HepG2 (cell line): Measurements from ENCODE around the gene BRD3. TPM values are rescaled to one million over a fixed set of nuclear protein-coding genes. Genes with fewer than 3 reads are reported as not detected.

Experiments used
- ATAC-seq: fragments of 200-7000 bp; cut with Tn5 transposase; 3 replicates; pipeline ENCODE4 v1.9.1; 2020; ENCODE audit warnings: mild to moderate bottlenecking, moderate library complexity
- BruUV-seq: library from RNA; stranded (reverse); fragments of 400-500 nt; replicated peaks from 2 replicates; lab custom pipeline; 2021; lab: Mats Ljungman, UMichigan
- CTCF ChIA-PET: fragments of 300-600 bp; formaldehyde crosslinking; extraction: SDS; loops from one replicate; lab custom pipeline; 2021; ENCODE audit warnings: low total read pairs, inconsistent platforms, low intra/inter-chr PET ratio; lab: Yijun Ruan, JAX
- POLR2A ChIA-PET: fragments of 350-600 bp; sonication (Branson Sonifier 250); formaldehyde crosslinking; loops from one replicate; lab custom pipeline; 2020; ENCODE audit warnings: antibody characterized with exemption, inconsistent platforms; lab: Yijun Ruan, JAX
- DNase-seq: peaks from one replicate; pipeline ENCODE4 v3.0.0-alpha.2; 2015; ENCODE audit warnings: low spot score
- FAIRE-seq: peaks from 3 replicates; lab custom pipeline; 2011; peaks lifted over from hg19 to GRCh38; lab: Jason Lieb, UNC
- H2AFZ ChIP-seq: one replicate; pipeline ENCODE4 v1.6.1; 2011; ENCODE audit warnings: low read length, inconsistent platforms
- H3K27ac ChIP-seq: fragments of 300-600 bp; 3 replicates; pipeline ENCODE4 v1.8.0; 2011; ENCODE audit warnings: mixed run types, mild to moderate bottlenecking, mixed read lengths, low read length, inconsistent platforms; ENCODE audit not compliant: insufficient read depth; ENCODE audit errors: extremely low read length
- H3K27me3 ChIP-seq, 2 experiments: fragments of 200-600 bp in 1 of 2; 2 replicates in 1 of 2; 3 replicates in 1 of 2; pipeline versions ENCODE4 v1.6.0 to v1.8.0; 2011; ENCODE audit warnings: low read length in 2 of 2, mild to moderate bottlenecking in 2 of 2, moderate library complexity in 2 of 2, inconsistent platforms in 1 of 2; ENCODE audit not compliant: insufficient read depth in 2 of 2, control insufficient read depth in 1 of 2
- H3K36me3 ChIP-seq, 2 experiments: fragments of 200-600 bp in 1 of 2; replicated peaks in 1 of 2; 2 replicates in 1 of 2; 3 replicates in 1 of 2; pipeline versions ENCODE4 v1.5.1 to v1.8.0; 2011; ENCODE audit warnings: low read length in 2 of 2, inconsistent platforms in 1 of 2; ENCODE audit not compliant: insufficient read depth in 2 of 2, control insufficient read depth in 1 of 2
- H3K4me1 ChIP-seq: 2 replicates; pipeline ENCODE4 v1.5.1; 2012; ENCODE audit warnings: low read length, inconsistent platforms; ENCODE audit not compliant: insufficient read depth
- H3K4me2 ChIP-seq: 2 replicates; pipeline ENCODE4 v1.6.0; 2011; ENCODE audit warnings: low read depth, low read length, inconsistent platforms
- H3K4me3 ChIP-seq, 3 experiments: fragments of 200-600 bp in 1 of 3; sonication (generic), shearing (Covaris generic) in 1 of 3; replicated peaks in 1 of 3; 2 replicates each; pipeline ENCODE4 v1.5.1; 2011 to 2016; ENCODE audit warnings: low read length in 3 of 3, inconsistent platforms in 2 of 3, low read depth in 2 of 3, mild to moderate bottlenecking in 2 of 3, control low read depth in 1 of 3, mixed read lengths in 1 of 3; ENCODE audit not compliant: insufficient read depth in 1 of 3
- H3K79me2 ChIP-seq: one replicate; pipeline ENCODE4 v1.6.1; 2011; ENCODE audit warnings: low read length, inconsistent platforms; ENCODE audit not compliant: insufficient read depth
- H3K9ac ChIP-seq: 2 replicates; pipeline ENCODE4 v1.6.0; 2011; ENCODE audit warnings: mild to moderate bottlenecking, low read depth, low read length, inconsistent platforms; ENCODE audit not compliant: insufficient read depth
- H3K9me3 ChIP-seq: 2 replicates; pipeline ENCODE4 v1.5.1; 2012; ENCODE audit warnings: mild to moderate bottlenecking, low read length
- H4K20me1 ChIP-seq: 2 replicates; pipeline ENCODE4 v1.6.0; 2011; ENCODE audit warnings: inconsistent platforms, mild to moderate bottlenecking, low read length, moderate library complexity; ENCODE audit not compliant: insufficient read depth
- CBX5 ChIP-seq: sonication (generic); formaldehyde crosslinking; IDR thresholded peaks from 2 replicates; pipeline ENCODE4 v1.4.0; 2020; ENCODE audit warnings: missing genetic modification reagents, borderline replicate concordance
- EED ChIP-seq: sonication (generic); formaldehyde crosslinking; IDR thresholded peaks from 2 replicates; pipeline ENCODE4 v1.5.0; 2020; ENCODE audit warnings: mild to moderate bottlenecking, missing genetic modification reagents
- ELK4 ChIP-seq: sonication (generic); formaldehyde crosslinking; IDR thresholded peaks from 2 replicates; pipeline ENCODE4 v1.9.0; 2021; ENCODE audit warnings: missing genetic modification reagents, borderline replicate concordance
- EZH2 ChIP-seq: conservative IDR thresholded peaks from 2 replicates; pipeline ENCODE4 v1.6.1; 2012; ENCODE audit warnings: mild to moderate bottlenecking, low read depth, low read length, moderate library complexity
- LCORL ChIP-seq, 2 experiments: fragments of 450-650 bp in 1 of 2; sonication (generic) in 1 of 2; formaldehyde crosslinking in 1 of 2; IDR thresholded peaks; 2 replicates each; pipeline versions ENCODE4 v1.5.0 to v1.6.1; 2017 to 2020; ENCODE audit warnings: antibody characterized with exemption in 1 of 2, missing genetic modification reagents in 1 of 2
- MBD4 ChIP-seq: IDR thresholded peaks from 2 replicates; pipeline ENCODE4 v1.6.1; 2012; ENCODE audit warnings: low read length, inconsistent platforms, borderline replicate concordance
- NFAT5 ChIP-seq: sonication (generic); formaldehyde crosslinking; IDR thresholded peaks from 2 replicates; pipeline ENCODE4 v1.4.0; 2020; ENCODE audit warnings: missing genetic modification reagents
- RXRA ChIP-seq: sonication (generic); formaldehyde crosslinking; IDR thresholded peaks from 2 replicates; pipeline ENCODE4 v1.5.1; 2020; ENCODE audit warnings: missing genetic modification reagents
- SMAD3 ChIP-seq: sonication (generic); formaldehyde crosslinking; IDR thresholded peaks from 2 replicates; pipeline ENCODE4 v1.4.0; 2020; ENCODE audit warnings: missing genetic modification reagents
- TAF1 ChIP-seq: sonication (generic); formaldehyde crosslinking; IDR thresholded peaks from 2 replicates; pipeline ENCODE4 v1.4.0; 2020; ENCODE audit warnings: missing genetic modification reagents
- ZNF121 ChIP-seq: sonication (generic); formaldehyde crosslinking; IDR thresholded peaks from 2 replicates; pipeline ENCODE4 v1.5.0; 2020; ENCODE audit warnings: mild to moderate bottlenecking, missing genetic modification reagents
- ZNF180 ChIP-seq: sonication (generic); formaldehyde crosslinking; IDR thresholded peaks from 2 replicates; pipeline ENCODE4 v1.4.0; 2020; ENCODE audit warnings: low read depth, missing genetic modification reagents, borderline replicate concordance
- ZNF280B ChIP-seq: sonication (generic); formaldehyde crosslinking; IDR thresholded peaks from 2 replicates; pipeline ENCODE4 v1.5.0; 2020; ENCODE audit warnings: missing genetic modification reagents, mild to moderate bottlenecking, borderline replicate concordance
- ZNF296 ChIP-seq: sonication (generic); formaldehyde crosslinking; conservative IDR thresholded peaks from 2 replicates; pipeline ENCODE4 v1.5.0; 2020; ENCODE audit warnings: mild to moderate bottlenecking, missing genetic modification reagents
- ZSCAN25 ChIP-seq: sonication (generic); formaldehyde crosslinking; IDR thresholded peaks from 2 replicates; pipeline ENCODE4 v1.8.0; 2022; ENCODE audit warnings: mild to moderate bottlenecking, missing genetic modification reagents
- ZZZ3 ChIP-seq: sonication (generic); formaldehyde crosslinking; IDR thresholded peaks from 2 replicates; pipeline ENCODE4 v1.4.0; 2020; ENCODE audit warnings: missing genetic modification reagents, mild to moderate bottlenecking, borderline replicate concordance
- WGBS: methylation state at CpG from one replicate; pipeline ENCODE4 v1.1.6; 2017; ENCODE audit warnings: low lambda C conversion rate; 5-methylcytosine and 5-hydroxymethylcytosine counted together
- in situ Hi-C: cut with HindIII; loops from 2 replicates; pipeline ENCODE4 v1.10.0; 2017; ENCODE audit warnings: low pct_unique_long_range_greater_than_20kb; ENCODE audit not compliant: extremely low pct_ligation_motif_present
- intact Hi-C: fragments of 100-400 bp; cut with micrococcal nuclease; formaldehyde crosslinking; loops from one replicate; pipeline ENCODE4 v1.10.0; 2022; ENCODE audit not compliant: unreplicated experiment
- polyA plus RNA-seq, 8 experiments: library from polyadenylated mRNA; depleted of rRNA in 3 of 8; stranded (reverse) in 7 of 8; unstranded in 1 of 8; fragments of >200 nt; fragmentation: Illumina TruSeq in 4 of 8; extraction: Trizol in 4 of 8; gene quantifications; 2 replicates each; pipeline versions ENCODE4 v1.2.1 to v1.2.3, GENCODE V29; 2011 to 2016; ENCODE audit warnings: low read depth in 4 of 8, missing spikeins in 1 of 8, mixed read lengths in 1 of 8; ENCODE audit not compliant: insufficient read depth in 1 of 8
- total RNA-seq, 5 experiments: library from RNA; depleted of rRNA; stranded (reverse); fragments of >200 nt; fragmentation: Illumina TruSeq; extraction: Trizol; gene quantifications; 2 replicates each; pipeline ENCODE4 v1.2.3, GENCODE V29; 2016; ENCODE audit warnings: low read depth in 1 of 5

BRD3 gene
- total and polyA plus RNA-seq, 2 of the 13 experiments (the other 11 are each of a cell fraction or from before 2014, with no cell fraction given), result 5.9 to 12.9 TPM

- CTCF ChIA-PET, result no interaction called here
- no peak for FAIRE-seq
- no peak overlapping the region for H3K9ac ChIP-seq
- no peak for TF ChIP-seq SMAD3 (CRISPR knock-in tag)
- TF ChIP-seq NFAT5 (CRISPR knock-in tag), result no peak
- TF ChIP-seq ZZZ3 (CRISPR knock-in tag), result no peak
- no peak for TF ChIP-seq ZSCAN25 (CRISPR knock-in tag)
- no peak for TF ChIP-seq MBD4
- TF ChIP-seq ZNF121, result no peak
- TF ChIP-seq TAF1 (CRISPR knock-in tag), result no peak
- no peak for TF ChIP-seq EZH2
- TF ChIP-seq ZNF296 (CRISPR knock-in tag), result no peak
- no peak for TF ChIP-seq EED (CRISPR knock-in tag)
- TF ChIP-seq ELK4 (CRISPR knock-in tag), result no peak
- TF ChIP-seq LCORL (IDR thresholded peaks at IDR 0.05), result no peak
- TF ChIP-seq LCORL (CRISPR knock-in tag; IDR thresholded peaks at IDR 0.05), result 0 out of 2 replicates have a peak, but pooled peaks have one; percentile 22
- TF ChIP-seq ZNF280B (CRISPR knock-in tag), result peak; percentile 14; the same call in 1 of the 2 replicates
- TF ChIP-seq RXRA (CRISPR knock-in tag), result no peak
- TF ChIP-seq ZNF180 (CRISPR knock-in tag), result no peak
- no peak for TF ChIP-seq CBX5 (CRISPR knock-in tag)
Measured at GRCh38 chr9:134054891-134055811, 12.7 kb downstream of the BRD3 start.

More at GRCh38 chr9:134054891-134055811, 12.7 kb downstream of the BRD3 start:
- in situ Hi-C loops, result no loop called here
- POLR2A ChIA-PET, result no interaction called here
- no peak for ATAC-seq
- H3K79me2 ChIP-seq, result peaks cover 63% of the 10 kb centered on the region
- H3K36me3 ChIP-seq, result peaks cover 21 to 35% of the 10 kb centered on the region in 2 experiments; a peak in 4 of 5 replicates
- BruUV-seq, result no TSS peak
- WGBS, result 96% methylated on average over 9 of the region's 28 CpGs
- H3K4me1 ChIP-seq, result peaks cover 48% of the 10 kb centered on the region
- H4K20me1 ChIP-seq, result no peaks in the 10 kb centered on the region
- no peak overlapping the region for H3K4me3 ChIP-seq
- intact Hi-C loops, result no loop called here
- no peak for DNase-seq
- no peak overlapping the region for H3K27ac ChIP-seq
- H3K27me3 ChIP-seq, result no peaks in the 10 kb centered on the region
- H2AFZ ChIP-seq, result no peak overlapping the region
- no peaks in the 10 kb centered on the region for H3K9me3 ChIP-seq
- no peak overlapping the region for H3K4me2 ChIP-seq
